Measurements from ENCODE around the gene RYR3.

Gene RYR3

DNA sequence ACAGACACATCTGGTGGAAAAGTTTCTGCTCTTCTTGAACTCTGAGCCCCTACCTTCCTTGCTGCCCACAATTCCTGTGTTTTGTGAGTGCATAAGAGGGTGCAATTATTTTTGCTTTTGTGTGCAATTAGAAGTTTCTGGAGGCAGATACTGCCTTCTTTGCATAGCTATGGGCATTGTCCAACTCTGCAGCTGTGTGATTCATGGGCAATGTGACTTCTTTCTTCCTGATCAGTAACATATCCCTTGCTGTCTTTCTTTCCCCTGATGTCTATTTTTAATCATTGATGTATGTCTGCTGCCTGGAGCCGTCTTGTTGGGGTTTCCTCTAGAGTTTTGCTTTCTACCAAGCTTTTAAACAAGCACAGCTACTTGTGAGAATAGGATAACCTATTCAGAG is 336.0 kb downstream of the RYR3 start:
- no peak for DNase-seq (ENCODE audit: low spot score)

DNA sequence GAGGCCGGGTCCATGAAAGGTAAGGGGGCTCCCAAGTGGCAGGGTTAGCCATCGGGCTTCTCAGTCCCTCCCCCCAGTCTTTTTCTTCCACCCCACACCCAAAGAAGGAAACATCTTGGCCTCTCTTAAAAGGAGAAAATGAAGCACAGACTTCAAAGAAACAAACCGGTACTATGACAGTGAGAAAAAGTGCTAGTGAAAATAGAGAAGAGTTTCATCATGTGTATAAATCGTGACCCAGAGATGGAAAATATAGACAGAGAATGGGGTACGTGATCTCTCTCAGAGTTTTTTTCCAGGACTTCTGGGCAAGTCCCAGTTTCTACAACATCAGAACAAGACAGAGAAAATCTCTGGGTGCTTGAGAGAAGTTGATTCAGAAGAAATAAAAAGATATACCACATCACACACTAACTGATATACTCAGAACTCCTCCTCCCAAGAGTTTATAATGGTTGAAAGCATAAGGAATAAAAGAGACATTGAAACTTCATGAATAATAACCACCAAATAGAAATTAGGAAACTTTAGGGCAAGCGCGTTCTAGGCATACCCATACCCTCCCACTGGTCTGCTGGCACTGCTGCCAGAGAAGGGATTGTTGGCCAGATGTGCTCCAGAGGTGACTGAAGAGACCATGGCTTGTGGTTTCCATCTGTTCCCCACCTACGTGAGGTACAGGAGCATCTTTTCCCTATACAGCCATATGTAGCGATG is 338.6 kb downstream of the RYR3 start:
- no peak for DNase-seq (ENCODE audit: low spot score)

GRCh38 chr15:33654860-33655259 is 344.1 kb downstream of the RYR3 start:
- no peak for DNase-seq (ENCODE audit: low spot score)

DNA sequence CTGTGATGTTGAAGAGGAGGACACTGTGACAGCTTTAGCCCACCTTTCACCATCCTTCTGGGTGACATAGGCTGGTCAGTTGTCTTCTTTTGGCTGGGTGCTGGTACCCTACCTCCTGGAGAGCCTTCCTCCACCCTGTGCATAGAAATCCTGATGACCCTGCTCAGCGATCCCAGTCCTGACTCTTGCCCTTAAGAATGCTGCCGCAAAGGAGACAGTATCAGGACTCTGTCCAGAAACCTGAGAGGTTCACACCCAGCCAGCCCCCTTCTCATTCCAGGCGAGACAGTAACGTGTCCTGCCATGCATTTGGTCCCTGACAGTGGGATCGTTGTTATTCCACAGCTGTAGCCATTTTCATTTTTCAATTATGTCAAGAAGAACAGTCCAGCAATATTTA is 344.7 kb downstream of the RYR3 start:
- no peak for DNase-seq (ENCODE audit: low spot score)

DNA sequence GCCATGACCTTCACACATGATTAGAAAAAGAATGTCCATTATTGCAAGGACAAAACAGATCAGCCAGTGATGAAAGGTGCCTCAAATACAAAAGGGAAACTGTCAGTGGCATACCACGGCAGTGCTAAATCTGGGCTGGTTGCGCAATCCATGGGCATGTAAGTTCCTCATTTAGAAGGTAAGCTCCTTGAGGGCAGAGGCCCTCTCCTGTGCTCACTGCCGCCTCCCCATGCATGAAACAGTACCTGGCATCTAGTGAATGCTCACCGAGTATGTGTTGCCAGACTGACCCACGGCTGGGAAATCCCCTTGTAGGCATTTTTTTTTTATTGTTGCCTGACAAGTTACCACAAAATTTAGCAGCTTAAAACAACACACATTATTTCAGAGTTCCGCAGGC is 345.4 kb downstream of the RYR3 start:
- DNase-seq (ENCODE audit: low spot score): no peak

DNA sequence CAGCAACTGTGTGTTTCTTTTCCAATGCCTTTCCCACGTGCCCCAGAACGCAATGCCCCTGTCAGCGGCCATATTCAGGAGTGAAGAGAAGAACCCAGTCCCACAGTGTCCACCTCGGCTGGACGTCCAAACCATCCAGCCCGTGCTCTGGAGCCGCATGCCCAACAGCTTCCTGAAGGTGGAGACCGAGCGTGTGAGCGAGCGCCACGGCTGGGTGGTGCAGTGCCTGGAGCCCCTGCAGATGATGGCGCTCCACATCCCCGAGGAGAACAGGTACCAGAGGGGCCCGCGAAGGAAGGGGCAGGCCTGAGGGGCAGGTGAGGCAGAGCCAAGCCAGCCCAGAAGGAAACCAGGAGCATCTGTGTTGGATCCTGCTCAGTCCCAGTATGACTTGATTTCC is 349.4 kb downstream of the RYR3 start:
- DNase-seq (ENCODE audit: low spot score): no peak

GRCh38 chr15:33662014-33662413 is 351.2 kb downstream of the RYR3 start:
- no peak for DNase-seq (ENCODE audit: low spot score)

DNA sequence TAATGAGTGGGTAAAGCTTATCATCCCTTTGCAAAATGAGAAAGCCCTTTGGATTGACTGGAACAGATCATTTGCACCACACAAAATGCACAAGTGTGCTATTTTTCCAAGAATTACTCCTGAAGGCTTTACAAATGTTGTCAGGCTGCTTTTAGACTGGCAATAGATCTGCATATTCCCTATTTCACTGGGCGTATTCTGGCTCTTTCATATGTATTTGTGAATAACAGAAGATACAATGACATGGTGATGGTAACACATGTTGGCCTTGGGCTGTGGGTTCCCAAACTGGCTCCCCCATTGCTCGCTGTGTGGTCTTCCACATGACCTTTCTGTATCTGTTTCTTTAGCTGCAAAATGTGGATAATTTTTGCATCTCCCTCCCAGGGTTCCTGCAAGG is 354.2 kb downstream of the RYR3 start:
- no peak for DNase-seq (ENCODE audit: low spot score)

DNA sequence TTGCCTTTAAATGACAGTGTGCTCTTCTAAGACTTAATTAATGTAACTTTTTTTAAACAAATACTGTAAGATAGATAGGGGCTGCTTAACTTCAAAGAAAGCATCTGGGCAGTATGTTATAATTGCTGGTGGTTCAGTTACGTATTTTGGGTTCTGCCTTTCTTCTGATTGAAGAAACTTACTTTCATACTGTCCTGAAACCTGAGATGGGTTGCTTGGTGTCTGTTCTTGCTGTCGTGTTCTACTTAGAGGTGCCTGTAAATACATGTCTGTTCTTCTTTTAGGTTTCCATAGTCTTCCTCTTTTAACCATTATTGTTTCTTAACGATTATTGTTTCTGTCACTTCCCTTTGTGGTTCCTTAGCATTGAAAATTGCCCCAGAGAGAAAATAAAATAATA is 359.8 kb downstream of the RYR3 start:
- DNase-seq (ENCODE audit: low spot score): no peak

DNA sequence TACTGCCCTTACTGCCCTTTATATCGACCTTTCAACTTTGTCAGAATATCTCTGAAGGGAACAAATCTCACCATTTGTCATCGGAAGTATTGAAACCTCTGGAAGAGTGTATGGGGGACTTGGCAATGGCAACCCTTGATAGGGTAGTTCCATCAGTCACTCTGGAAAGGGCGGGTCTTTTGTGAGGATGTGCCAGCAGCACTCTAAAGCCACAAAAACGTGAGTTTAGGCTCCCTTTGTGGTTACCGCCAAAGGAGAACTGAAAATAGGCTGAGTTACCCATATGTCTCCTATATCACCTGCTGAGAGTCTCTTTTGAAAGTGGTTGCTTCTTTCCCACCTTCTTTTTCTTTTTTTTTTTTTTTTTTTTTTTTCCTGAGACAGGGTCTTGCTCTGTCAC is 360.7 kb downstream of the RYR3 start:
- no peak for DNase-seq (ENCODE audit: low spot score)

- DNase-seq (ENCODE audit: low spot score): peak; percentile 53
Observed at GRCh38 chr15:33675246-33675645, 364.5 kb downstream of the RYR3 start.

DNA sequence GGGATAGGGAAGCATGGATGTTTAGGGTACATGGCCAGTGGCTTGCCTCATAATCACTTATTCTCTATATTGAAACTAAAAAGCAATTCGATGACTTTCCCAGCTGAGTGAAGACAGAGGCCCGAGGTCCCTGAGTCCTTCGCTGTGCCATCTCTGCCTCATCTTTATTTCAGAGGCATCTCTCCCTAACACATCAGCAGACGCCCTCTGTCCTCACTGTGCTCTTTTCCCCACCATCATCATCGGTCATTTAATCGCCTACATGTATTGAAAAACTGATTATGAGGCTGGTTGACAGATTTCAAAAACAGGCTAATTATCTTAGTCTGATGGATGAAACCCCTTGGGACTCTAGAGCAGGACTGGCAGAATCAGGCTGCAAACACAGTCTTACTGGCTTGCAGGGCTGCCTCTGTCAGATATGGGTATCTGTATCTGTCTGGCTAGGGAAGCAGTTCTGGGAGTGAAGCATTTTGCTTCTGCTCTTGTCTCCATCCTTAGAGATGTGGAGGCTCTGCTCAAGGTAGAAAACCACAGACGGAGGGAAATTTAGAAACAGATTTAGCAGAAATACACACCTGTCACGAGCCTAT is 366.6 kb downstream of the RYR3 start:
- no peak for DNase-seq (ENCODE audit: low spot score)

GRCh38 chr15:33678176-33678575 is 367.4 kb downstream of the RYR3 start:
- DNase-seq (ENCODE audit: low spot score): no peak

DNA sequence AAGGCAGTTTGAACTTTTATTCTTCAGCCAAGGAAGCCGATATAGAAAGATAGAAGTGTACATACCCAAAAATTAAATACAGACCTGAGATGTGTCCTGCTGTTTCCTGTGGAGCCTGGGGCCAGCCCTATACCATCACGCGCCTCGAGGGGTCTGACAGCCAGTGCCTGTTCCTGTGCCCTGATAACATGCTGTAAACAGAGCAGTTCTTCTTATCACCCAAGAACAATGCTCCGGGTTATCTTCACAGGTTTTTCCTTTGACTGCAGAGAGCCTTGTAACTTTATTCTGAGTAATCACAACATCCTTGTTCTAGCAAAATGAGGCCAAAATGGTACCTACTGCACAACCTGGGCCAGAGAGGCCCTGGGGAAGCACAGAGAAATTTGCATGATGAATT is 367.8 kb downstream of the RYR3 start:
- DNase-seq (ENCODE audit: low spot score): no peak

GRCh38 chr15:33679061-33679460 is 368.3 kb downstream of the RYR3 start:
- DNase-seq (ENCODE audit: low spot score): no peak

DNA sequence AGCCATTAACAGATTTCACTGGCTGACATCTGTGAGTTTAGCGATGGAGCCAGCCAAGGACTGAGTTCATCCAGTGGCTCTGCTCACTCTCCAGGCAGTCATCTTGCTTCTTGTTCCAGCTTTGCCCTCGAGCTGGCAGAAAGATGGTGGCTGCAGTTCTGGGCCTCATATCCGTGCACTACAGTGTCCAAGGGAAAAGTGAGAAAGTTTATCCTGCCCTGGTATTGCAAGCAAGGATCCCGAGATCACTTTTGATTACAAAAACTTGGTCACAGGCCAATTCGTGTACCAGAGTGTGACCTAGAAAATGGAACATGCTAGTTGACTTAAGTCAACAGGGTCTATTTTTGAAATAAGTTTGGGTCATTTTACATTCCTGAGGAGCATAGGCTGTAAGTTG is 369.6 kb downstream of the RYR3 start:
- DNase-seq (ENCODE audit: low spot score): no peak

DNA sequence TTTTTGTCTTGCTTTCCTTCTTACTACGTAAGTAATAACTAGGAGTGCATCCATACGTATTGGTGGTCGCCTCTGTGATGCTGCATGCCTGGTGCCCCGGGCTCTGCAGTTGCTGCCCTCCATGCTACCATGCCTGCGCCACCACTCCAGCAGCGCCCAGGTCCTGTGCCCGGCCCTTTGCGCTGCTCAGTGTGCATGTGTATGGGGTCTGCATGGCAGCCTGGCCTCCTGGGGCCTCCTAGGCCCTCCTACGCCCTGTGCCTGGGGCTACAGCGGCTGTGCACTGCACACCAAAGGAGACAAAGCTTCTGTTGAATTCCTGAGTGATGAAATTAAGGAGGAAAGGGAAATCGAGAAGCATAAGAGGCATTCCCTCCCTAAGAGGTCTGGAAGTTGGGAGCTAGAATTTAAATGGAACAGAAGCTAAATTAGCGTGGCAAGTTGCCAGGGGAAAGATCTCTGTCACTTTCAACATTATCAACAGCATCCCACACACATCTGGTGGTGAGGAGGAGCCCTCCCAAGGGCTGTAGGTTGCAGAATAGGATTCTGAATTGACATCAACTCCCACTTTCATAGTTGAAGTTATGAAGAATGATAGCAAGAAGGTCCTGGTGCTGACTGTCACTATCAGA is 382.5 kb downstream of the RYR3 start:
- no peak for DNase-seq (ENCODE audit: low spot score)

GRCh38 chr15:33698126-33698525 is 387.4 kb downstream of the RYR3 start:
- DNase-seq (ENCODE audit: low spot score): no peak

- DNase-seq (ENCODE audit: low spot score): no peak
Observed at GRCh38 chr15:33699145-33699544, 388.4 kb downstream of the RYR3 start.

DNA sequence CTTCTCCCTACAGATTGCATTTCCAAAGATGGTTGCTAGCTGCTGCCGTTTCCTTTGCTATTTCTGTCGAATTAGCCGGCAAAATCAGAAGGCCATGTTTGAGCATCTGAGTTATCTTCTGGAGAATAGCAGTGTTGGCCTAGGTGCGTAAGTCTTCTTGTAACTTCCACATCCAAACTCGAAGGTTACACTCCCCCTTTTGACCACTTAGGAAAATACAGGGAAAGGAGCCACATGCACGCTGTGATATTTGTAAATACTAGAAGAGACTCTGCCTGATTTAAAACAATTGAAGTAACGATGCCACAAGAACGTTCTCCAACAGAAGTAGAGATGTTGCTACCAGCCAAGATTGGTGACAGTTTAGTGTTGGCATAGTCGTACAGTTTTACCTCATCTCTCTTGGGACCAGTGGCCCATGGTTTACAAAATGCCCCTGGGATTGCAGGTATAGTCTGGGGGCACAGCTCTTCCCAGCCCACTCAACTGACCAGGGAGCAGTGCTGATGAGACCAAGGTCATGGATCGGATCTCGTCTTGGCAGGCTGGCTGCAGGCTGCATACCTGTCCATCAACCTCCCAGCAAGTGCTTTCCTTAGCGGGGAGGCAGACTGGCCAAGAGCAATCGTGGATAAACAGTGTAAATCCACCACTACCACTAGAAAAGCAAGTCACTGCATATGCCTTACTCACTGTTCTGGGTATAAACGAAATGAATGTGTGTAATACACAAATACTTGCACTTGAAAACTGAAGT is 389.1 kb downstream of the RYR3 start:
- peak; percentile 12 for DNase-seq (ENCODE audit: low spot score)

DNA sequence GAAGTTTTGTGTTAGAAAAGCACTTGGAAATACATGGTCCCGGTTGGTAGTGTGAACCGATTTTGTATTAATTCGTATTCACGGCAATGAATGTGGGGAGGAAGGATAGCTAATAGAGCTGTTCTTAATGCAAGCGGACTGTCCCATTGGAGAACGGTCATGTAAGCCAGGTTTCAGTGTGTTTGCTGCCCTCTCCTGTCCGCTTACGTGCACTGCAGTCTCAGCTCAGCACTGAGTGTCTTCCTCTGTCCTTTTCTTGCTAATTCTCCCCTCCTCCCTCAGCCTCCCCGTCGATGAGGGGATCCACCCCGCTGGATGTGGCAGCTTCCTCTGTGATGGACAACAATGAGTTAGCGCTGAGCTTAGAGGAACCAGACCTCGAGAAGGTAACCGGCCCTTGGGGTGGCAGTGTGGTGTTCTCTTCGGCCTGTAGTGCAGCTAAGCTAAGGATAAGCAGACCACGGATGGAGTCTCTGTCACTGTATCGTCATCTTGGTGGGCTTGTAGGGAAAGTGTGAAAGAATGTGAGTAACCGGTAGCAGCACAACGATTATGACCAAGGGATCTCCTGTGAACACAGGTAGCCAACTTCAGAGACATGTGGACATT is 390.0 kb downstream of the RYR3 start:
- DNase-seq (ENCODE audit: low spot score): peak; percentile 84

- DNase-seq (ENCODE audit: low spot score): no peak
Observed at GRCh38 chr15:33701304-33701696, 390.5 kb downstream of the RYR3 start.

- DNase-seq (ENCODE audit: low spot score): no peak
Observed at GRCh38 chr15:33706173-33706572, 395.4 kb downstream of the RYR3 start.
